GM12891 (cell line): Measurements from ENCODE around the gene SALL3. TPM values are rescaled to one million over a fixed set of nuclear protein-coding genes. Genes with fewer than 3 reads are reported as not detected.
"Not testable (repeated sequence)": the region's sequence is repeated elsewhere in the genome, so short reads cannot be mapped to it uniquely, and the experiment has no call there.

ENCODE experiments used
- DNase-seq: peaks from one replicate; pipeline ENCODE4 v3.0.0; 2011; ENCODE audit warnings: low spot score; ENCODE audit not compliant: insufficient read length
- FAIRE-seq: peaks from 2 replicates; lab custom pipeline; 2011; peaks lifted over from hg19 to GRCh38; lab: Jason Lieb, UNC
- PAX5 ChIP-seq: IDR thresholded peaks from 2 replicates; pipeline ENCODE4 v1.6.1; 2011; ENCODE audit warnings: low read length, moderate library complexity, mild to moderate bottlenecking; ENCODE audit not compliant: insufficient read depth, severe bottlenecking
- POLR2A ChIP-seq: IDR thresholded peaks from 2 replicates; pipeline ENCODE4 v1.6.1; 2011; ENCODE audit warnings: low read depth, low read length, control low read depth
- POLR2AphosphoS5 ChIP-seq: IDR thresholded peaks from 2 replicates; pipeline ENCODE4 v1.6.1; 2011; ENCODE audit warnings: low read depth, low read length, control low read depth
- POU2F2 ChIP-seq: IDR thresholded peaks from 2 replicates; pipeline ENCODE4 v1.6.1; 2011; ENCODE audit warnings: low read depth, mild to moderate bottlenecking, control low read depth, low read length, moderate library complexity
- SPI1 ChIP-seq: IDR thresholded peaks from 2 replicates; pipeline ENCODE4 v1.6.1; 2011; ENCODE audit warnings: low read depth, low read length, control low read depth
- TAF1 ChIP-seq: IDR thresholded peaks from 2 replicates; pipeline ENCODE4 v1.6.1; 2011; ENCODE audit warnings: low read depth, low read length, control low read depth
- polyA plus RNA-seq: library from polyadenylated mRNA; unstranded; fragments of >200 nt; gene quantifications from one replicate; pipeline ENCODE4 v1.2.1, GENCODE V29; 2012; ENCODE audit warnings: low read depth, missing spikeins, inconsistent platforms; ENCODE audit not compliant: missing spikeins

The SALL3 gene
- polyA plus RNA-seq: 0.27 TPM

- FAIRE-seq (no peak), DNase-seq (no peak)
- TF ChIP-seq POLR2AphosphoS5: no peak
- no peak for TF ChIP-seq SPI1
- no peak for TF ChIP-seq POU2F2
- TF ChIP-seq POLR2A: no peak
- TF ChIP-seq PAX5: no peak
- TF ChIP-seq TAF1: no peak
Observed at GRCh38 chr18:78979730-78980278, at the start of gene SALL3. Gene SALL3, plus strand, starts transcription at chr18:78979818. Its CDS starts 457 bp downstream, at chr18:78980275.

GRCh38 chr18:78932281-78932680 is 47.3 kb upstream of the SALL3 start:
- no peak for DNase-seq
- no peak for TF ChIP-seq PAX5
- no peak for TF ChIP-seq SPI1
- TF ChIP-seq POLR2A: no peak
- no peak for TF ChIP-seq POU2F2
- no peak for TF ChIP-seq TAF1
- no peak for TF ChIP-seq POLR2AphosphoS5
- FAIRE-seq: no peak

GRCh38 chr18:78934003-78934402 is 45.6 kb upstream of the SALL3 start:
- no peak for TF ChIP-seq POLR2AphosphoS5
- no peak for TF ChIP-seq PAX5
- no peak for TF ChIP-seq POLR2A
- no peak for TF ChIP-seq SPI1
- TF ChIP-seq TAF1: no peak
- TF ChIP-seq POU2F2: no peak
- FAIRE-seq (no peak), DNase-seq (no peak)

GRCh38 chr18:78934551-78935225 is 44.9 kb upstream of the SALL3 start:
- DNase-seq (no peak), FAIRE-seq (no peak)
- TF ChIP-seq POLR2AphosphoS5 (no peak), POLR2A (no peak), TAF1 (no peak)

DNA sequence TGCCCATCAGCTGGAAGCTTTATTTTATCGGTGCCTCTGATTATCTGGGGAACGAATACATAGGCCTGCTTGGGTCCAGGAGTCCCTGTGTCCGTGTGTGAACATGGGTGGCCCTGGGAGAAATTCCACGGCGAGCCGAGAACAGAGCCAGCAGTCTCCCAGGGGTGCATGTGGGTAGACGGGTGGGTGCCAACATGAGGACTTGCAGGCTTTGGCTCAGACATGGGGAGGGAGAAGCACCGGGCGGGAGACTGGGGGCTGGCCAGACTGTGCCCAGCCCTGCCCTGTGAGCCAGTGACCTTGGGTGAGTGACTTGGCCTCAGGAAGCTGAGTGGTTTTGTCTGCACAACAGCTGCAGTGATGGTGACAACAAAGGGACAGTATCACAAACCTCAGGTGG is 44.2 kb upstream of the SALL3 start:
- TF ChIP-seq POLR2A: no peak
- TF ChIP-seq POU2F2: no peak
- no peak for TF ChIP-seq POLR2AphosphoS5
- no peak for TF ChIP-seq PAX5
- TF ChIP-seq TAF1: no peak
- DNase-seq: no peak
- no peak for FAIRE-seq

GRCh38 chr18:78936251-78937005 is 43.2 kb upstream of the SALL3 start:
- FAIRE-seq (no peak), DNase-seq (no peak)
- no peak for TF ChIP-seq POLR2AphosphoS5
- TF ChIP-seq SPI1: no peak

DNA sequence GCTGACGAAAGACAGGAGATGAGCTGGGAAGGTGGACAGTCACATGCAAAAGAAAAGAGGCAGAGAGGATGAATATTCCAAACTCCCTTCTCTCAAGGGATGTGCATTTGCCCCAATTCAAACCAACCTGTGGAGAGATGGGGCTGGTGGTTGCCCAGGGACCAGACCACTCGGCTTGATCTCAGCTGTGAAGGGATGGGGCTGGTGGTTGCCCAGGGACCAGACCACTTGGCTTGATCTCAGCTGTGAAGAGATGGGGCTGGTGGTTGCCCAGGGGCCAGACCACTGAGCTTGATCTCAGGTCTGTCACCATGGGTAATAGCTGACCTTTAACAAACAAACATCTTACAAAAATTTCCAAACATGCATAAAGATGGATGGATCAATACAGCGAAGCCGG is 42.5 kb upstream of the SALL3 start:
- no peak for DNase-seq
- no peak for FAIRE-seq
- TF ChIP-seq POU2F2: no peak
- TF ChIP-seq POLR2A: no peak
- no peak for TF ChIP-seq POLR2AphosphoS5
- no peak for TF ChIP-seq SPI1
- no peak for TF ChIP-seq TAF1
- no peak for TF ChIP-seq PAX5

DNA sequence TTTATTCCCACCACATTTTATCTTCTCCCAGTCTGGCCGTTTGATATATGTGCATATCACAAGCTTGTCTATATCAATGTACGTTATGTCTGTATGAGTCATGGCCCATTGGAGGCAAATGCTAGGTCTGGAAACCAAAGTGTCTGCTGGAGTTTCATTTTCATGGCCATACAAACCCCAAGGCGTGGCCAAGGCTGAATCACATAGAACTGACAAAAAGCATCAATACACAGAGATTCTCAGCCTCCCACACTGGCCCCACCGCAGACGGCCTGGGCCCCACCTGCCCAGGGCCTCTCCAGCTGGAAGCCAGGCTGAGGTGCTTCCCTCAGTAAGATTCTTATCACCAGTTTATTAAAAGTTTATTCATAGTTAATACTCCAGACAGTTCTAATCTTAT is 40.5 kb upstream of the SALL3 start:
- TF ChIP-seq POLR2A (no peak), POLR2AphosphoS5 (no peak), POU2F2 (no peak), TAF1 (no peak), SPI1 (no peak), PAX5 (no peak)
- peak; percentile 41 for DNase-seq
- FAIRE-seq: peak; percentile 16

- FAIRE-seq (no peak), DNase-seq (no peak)
- TF ChIP-seq SPI1 (no peak), POLR2A (no peak), POLR2AphosphoS5 (no peak), POU2F2 (no peak), TAF1 (no peak), PAX5 (no peak)
Observed at GRCh38 chr18:78939734-78940494, 39.7 kb upstream of the SALL3 start.

- FAIRE-seq, DNase-seq: not testable (repeated sequence)
Observed at GRCh38 chr18:78942236-78942635, 37.4 kb upstream of the SALL3 start.
